Stimulated activated CD4-positive, alpha-beta T cell treated with anti-CD3 and anti-CD28 coated beads, TNF-alpha, amount 100 ng/mL, for 4 hours (primary cell): ENCODE data around the gene SOX21.

Experiments used
- DNase-seq, 3 experiments: peaks; one replicate each; pipeline ENCODE4 v3.0.0-alpha.2; 2020; ENCODE audit warnings: low read depth in 3 of 3

SOX21 gene

GRCh38 chr13:94709001-94709834, 3.1 kb downstream of the SOX21 start:
- DNase-seq, result no peak

DNA sequence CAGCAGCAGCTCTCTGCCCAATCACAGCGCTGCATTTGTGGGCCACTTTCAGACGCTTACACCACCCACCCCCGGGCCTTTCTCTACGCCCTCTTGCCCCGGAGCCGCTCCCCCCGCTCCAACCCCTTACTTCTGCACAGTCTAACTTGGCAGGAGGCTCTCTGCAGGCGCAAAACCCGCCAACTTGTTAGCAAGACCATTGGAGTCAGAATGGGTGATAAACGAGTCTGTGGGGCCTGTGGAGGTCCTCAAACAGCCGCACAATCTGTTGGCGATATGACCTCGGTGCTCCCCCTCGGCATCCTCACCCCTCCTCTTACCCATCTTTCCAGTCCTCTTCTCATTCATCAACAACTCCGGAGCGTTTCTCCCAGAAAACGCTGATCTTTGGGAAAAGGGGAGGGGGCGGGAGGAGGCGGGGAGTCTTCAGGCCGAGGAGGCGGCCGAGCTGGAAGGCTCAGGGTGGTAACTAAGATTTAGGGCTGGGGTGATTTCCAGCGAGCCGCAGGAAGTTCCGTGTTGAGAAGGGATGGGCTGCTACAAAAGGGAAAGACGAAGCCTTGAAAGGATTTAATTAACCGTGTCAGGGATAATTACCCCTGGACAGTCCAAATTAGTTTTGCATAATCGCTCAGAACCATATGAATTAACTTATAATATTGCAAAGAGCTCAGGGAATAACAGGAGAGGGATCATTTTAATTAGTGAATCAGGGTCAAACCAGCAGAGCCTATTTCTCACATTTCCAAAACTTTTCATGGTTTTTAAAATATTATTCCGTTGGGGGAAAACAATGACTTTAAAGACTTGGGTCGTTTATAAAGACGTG, 4.1 kb downstream of the SOX21 start:
- no peak for DNase-seq

DNA sequence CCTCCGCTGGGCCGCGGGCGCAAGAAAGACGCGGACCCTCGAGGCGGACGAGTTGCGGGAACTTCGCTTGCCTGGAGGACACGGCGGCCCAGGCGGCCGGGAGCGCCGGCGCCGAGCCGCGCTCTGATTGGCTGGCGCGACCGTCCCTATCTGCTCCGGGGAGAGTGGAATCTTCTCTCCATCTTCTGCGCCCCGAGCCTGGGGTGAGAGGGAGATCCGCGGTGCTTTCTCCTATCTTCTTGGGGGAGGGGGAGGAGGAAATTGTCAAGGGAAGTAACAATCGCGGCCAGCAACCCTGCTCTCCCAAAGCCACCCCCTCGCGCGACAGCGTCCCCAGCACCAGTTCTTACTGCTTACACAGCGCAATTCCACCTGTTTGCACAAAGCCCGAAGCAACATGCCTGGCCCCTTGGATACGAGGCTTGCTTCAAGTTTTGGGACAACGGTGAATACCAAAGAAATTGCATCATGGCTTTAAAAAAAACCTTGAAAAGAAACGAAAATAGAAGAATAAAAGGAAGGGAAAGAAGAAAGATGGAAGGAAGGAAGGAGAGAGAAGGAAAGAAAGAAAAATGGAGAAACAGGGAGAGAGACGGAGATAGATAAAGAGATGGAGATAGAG, 4.8 kb downstream of the SOX21 start:
- no peak for DNase-seq

DNA sequence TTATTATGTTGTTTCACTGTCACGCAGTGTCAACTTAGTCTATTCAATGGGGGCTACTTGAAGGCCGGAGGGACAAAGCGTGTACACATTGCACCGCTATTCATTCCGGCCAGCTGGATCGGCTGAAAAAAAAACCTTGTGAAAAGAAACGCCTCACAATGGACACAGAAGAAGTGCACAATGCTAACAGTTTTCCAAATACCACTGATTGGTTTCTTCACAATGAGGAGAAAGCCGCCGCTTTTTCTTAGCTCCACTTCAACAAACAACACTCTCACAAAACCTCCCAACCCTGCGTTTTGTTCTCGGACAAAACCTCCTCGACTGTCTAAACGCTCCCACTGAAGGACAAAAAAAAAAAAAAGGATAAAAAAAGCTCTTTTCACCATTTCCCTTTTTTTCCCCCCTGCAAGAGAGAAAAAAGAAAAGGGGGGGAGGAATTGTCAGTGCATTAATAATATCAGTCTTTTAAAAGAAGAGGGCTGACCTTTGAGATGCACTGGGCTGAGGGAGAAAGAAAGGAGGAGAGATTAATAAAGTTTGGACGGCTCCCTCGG, 5.4 kb downstream of the SOX21 start:
- DNase-seq, result no peak

GRCh38 chr13:94706101-94706842, 6.1 kb downstream of the SOX21 start:
- no peak for DNase-seq

- DNase-seq, result no peak
Measured at GRCh38 chr13:94705081-94706030, 7.0 kb downstream of the SOX21 start.

- DNase-seq, result no peak
Measured at GRCh38 chr13:94704377-94705080, 7.8 kb downstream of the SOX21 start.

- no peak for DNase-seq
Measured at GRCh38 chr13:94703721-94704314, 8.5 kb downstream of the SOX21 start.

DNA sequence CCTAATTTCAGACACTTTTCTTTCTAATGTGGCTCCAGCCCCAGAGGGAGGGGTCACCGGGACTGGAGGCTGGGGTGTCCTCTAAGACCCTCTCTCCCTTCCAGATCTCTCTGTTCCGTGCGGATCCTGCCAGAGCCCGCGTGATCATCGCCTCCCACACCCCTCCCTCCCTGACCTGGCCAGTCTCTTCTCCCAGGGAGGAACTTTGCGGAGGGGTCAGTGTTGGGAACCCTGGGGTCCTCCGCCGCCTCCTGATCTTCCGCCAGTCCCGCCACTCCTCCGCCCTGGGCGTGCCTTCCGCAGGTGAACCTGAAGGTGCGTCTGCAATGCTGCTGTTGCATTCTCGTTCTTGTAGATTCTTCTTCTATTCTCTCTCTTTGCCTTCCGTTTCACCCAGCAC, 9.1 kb downstream of the SOX21 start:
- DNase-seq, result no peak

DNA sequence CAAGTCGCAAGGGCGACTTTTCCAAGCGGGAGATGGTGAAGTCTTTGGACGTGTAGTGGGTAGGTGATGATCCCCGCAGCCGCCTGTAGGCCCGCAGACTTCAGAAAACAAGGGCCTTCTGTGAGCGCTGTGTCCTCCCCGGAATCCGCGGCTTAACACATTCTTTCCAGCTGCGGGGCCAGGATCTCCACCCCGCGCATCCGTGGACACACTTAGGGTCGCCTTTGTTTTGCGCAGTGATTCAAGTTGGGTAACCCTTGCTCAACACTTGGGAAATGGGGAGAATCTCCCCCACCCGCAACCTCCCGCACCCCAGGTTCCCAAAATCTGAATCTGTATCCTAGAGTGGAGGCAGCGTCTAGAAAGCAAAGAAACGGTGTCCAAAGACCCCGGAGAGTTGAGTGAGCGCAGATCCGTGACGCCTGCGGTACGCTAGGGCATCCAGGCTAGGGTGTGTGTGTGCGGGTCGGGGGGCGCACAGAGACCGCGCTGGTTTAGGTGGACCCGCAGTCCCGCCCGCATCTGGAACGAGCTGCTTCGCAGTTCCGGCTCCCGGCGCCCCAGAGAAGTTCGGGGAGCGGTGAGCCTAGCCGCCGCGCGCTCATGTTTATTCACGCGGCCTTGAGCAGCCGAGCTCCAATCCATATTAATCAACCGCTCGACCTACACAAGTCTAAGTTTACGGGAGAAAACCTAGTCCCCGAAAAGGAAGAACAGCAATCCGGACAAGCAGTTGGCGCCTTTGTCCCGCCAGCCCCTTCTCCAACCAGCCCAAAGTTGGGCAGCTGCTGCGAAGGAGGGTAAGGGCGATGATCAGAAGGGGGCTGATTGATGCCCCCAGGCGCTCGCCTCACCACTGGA, 9.9 kb downstream of the SOX21 start:
- DNase-seq, result no peak

DNA sequence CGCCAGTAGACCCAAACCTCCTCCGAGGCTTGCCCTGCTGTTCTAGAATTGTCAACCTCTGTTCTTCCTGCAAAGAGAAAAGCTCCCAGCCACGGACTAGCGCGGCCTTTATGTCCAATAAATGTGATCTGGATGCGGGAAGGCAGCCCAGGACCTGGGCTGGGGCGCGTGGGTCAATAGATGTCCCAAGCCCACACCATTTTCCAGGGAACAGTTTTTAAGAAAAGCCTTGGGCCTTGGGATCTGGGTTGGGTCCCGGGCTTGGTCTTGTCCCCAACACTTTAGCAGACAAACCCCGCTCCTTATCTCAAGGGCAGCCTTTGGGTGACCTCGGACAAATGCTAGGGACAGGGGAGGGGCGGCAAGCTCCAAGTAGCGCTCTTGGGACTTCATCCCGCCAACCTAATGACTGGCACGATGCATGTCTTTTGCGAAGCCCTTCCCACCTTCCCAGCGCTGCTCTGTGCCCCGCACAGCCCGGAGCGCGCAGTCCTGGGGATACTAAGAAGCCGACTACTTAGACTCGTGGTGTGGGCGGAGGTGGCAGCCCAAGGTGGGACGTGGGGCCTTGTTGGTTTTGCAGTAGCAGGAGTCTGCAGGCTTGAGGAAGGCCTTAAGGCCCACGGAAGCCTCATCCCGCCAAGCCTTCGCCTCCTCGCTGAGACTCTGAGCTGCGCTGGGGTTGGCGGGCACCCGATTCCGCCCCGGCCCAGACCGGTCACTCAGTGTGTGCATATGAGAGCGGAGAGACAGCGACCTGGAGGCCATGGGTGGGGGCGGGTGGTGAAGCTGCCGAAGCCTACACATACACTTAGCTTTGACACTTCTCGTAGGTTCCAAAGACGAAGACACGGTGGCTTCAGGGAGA, 10.8 kb downstream of the SOX21 start:
- no peak for DNase-seq

DNA sequence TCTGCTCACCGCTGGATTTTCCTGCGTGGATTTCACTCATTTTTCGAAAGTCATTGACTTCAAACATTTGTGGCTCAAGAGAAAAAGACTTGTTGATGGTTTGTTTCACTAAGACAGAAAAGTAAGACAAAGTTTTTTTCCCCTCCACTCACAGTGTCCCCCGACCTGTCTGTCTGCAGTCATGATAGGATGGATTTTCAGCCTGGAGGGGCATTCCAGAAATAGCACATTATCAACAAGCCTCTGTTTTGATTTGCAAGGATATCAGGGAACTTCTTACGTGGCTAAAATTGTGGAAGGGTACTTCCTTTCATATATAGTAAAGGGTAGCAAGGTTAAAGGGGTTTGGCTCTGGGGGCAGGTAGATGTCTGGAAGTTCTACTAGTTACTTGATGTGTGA, 11.8 kb downstream of the SOX21 start:
- DNase-seq, result no peak

DNA sequence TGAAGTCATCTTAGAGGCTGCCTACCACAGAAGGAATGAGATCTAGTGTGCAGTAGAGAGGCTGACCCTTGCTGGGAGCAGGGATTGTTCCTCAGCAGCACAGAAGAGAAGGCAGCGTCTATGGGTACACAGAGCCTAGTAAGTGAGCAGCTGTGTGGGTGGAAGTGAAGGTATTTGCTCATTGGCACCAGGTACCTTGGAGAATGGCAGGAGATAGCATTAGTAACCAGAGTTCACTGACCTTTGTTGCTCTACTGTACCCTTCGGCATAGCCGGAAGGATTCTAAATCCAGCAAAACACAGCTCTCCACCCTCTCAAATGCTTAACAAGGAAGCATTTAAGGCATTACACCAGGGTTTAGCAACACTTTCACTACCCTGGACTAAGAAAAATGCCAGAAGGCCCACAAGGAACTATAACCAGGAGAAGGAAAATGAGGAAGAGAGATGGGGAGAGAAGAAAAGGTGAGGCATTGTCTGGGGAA, 12.3 kb downstream of the SOX21 start:
- DNase-seq, result no peak

- DNase-seq, result no peak
Measured at GRCh38 chr13:94696171-94696570, 16.2 kb downstream of the SOX21 start.

DNA sequence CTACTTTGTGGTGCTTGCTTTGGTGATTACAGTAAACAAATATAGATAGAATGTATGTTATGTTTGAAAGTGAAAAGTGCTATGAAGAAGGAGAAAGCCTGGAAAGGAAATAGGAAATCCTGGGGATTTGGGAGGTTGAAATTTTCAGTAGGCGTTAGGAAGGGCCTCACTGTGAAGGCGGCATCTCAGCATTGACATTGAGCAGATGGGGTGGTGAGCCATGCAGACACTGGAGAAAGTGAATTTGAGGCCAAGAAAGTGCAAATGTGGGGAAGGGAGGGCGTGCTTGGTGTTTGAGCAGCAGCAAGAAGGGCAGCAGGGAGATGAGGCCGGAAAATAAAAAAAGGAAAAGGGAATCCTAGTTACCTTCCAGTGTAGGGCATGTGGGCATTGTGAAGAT, 20.3 kb downstream of the SOX21 start:
- no peak for DNase-seq

- DNase-seq, result no peak
Measured at GRCh38 chr13:94683409-94683808, 28.9 kb downstream of the SOX21 start.

GRCh38 chr13:94682229-94682628, 30.1 kb downstream of the SOX21 start:
- no peak for DNase-seq
